HG03108 (cell line): ENCODE data around the gene ZFYVE28.

Source experiments
- ATAC-seq: cut with Tn5 transposase; IDR thresholded peaks from one replicate; pipeline ENCODE4 v1.9.1; 2021; ENCODE audit warnings: moderate library complexity; ENCODE audit not compliant: unreplicated experiment

The ZFYVE28 gene

GRCh38 chr4:2334826-2335728, 83.4 kb downstream of the ZFYVE28 start:
- ATAC-seq, result no peak

GRCh38 chr4:2333916-2334644, 84.4 kb downstream of the ZFYVE28 start:
- ATAC-seq, result no peak

GRCh38 chr4:2333356-2333841, 85.0 kb downstream of the ZFYVE28 start:
- ATAC-seq, result no peak

GRCh38 chr4:2332976-2333319, 85.5 kb downstream of the ZFYVE28 start:
- no peak for ATAC-seq

- ATAC-seq, result no peak
Observed at GRCh38 chr4:2332201-2332975, 86.1 kb downstream of the ZFYVE28 start.

- ATAC-seq, result no peak
Observed at GRCh38 chr4:2331519-2332200, 86.8 kb downstream of the ZFYVE28 start.

- ATAC-seq, result no peak
Observed at GRCh38 chr4:2331043-2331420, 87.4 kb downstream of the ZFYVE28 start.

GRCh38 chr4:2330091-2331042, 88.1 kb downstream of the ZFYVE28 start:
- no peak for ATAC-seq

- no peak for ATAC-seq
Observed at GRCh38 chr4:2327579-2327978, 90.9 kb downstream of the ZFYVE28 start.

- no peak for ATAC-seq
Observed at GRCh38 chr4:2324891-2325290, 93.6 kb downstream of the ZFYVE28 start.

- ATAC-seq, result no peak
Observed at GRCh38 chr4:2322841-2323240, 95.6 kb downstream of the ZFYVE28 start.

GRCh38 chr4:2322227-2322626, 96.2 kb downstream of the ZFYVE28 start:
- ATAC-seq, result no peak

GRCh38 chr4:2321279-2322196, 96.9 kb downstream of the ZFYVE28 start:
- no peak for ATAC-seq

GRCh38 chr4:2320746-2321145, 97.7 kb downstream of the ZFYVE28 start:
- ATAC-seq, result no peak

GRCh38 chr4:2320152-2320551, 98.3 kb downstream of the ZFYVE28 start:
- no peak for ATAC-seq

GRCh38 chr4:2318885-2319284, 99.6 kb downstream of the ZFYVE28 start:
- ATAC-seq, result no peak

- ATAC-seq, result no peak
Observed at GRCh38 chr4:2318476-2318875, 100.0 kb downstream of the ZFYVE28 start.

- ATAC-seq, result no peak
Observed at GRCh38 chr4:2313366-2313765, 105.1 kb downstream of the ZFYVE28 start.
